ENCODE data around the gene CYP4F8.
"Not testable (repeated sequence)": the region's sequence is repeated elsewhere in the genome, so short reads cannot be mapped to it uniquely, and the experiment has no call there.

CYP4F8 gene

DNA sequence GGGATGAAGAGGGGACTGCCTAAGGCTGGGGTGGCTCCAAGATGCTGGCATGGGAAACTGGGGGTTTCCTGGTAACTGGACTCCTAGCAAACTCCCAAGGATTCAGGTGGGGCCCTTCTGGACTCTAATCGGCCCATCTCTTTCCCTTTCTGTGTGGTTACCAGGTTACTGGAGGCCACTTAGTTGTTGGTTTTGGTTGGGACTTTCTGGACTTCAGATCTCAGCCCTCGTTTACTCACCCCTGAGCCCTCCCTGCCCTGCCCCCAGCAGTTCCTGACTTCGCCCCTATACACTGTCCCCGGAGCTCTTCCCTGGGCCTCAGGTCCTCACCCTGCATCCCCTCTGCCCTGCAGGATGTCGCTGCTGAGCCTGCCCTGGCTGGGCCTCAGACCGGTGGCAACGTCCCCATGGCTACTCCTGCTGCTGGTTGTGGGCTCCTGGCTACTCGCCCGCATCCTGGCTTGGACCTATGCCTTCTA is 58.2 kb downstream of the CYP4F8 start:
- ATAC-seq, result peak; percentile 25; the same call in 2 of the 3 replicates
- TF ChIP-seq, protein P1, sequence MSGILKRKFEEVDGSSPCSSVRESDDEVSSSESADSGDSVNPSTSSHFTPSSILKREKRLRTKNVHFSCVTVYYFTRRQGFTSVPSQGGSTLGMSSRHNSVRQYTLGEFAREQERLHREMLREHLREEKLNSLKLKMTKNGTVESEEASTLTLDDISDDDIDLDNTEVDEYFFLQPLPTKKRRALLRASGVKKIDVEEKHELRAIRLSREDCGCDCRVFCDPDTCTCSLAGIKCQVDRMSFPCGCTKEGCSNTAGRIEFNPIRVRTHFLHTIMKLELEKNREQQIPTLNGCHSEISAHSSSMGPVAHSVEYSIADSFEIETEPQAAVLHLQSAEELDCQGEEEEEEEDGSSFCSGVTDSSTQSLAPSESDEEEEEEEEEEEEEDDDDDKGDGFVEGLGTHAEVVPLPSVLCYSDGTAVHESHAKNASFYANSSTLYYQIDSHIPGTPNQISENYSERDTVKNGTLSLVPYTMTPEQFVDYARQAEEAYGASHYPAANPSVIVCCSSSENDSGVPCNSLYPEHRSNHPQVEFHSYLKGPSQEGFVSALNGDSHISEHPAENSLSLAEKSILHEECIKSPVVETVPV (CRISPR knock-in tag; IDR thresholded peaks at IDR 0.05), result no peak
- TF ChIP-seq ZC3H10 (CRISPR knock-in tag; IDR thresholded peaks at IDR 0.05) (no peak), ZNF565 (CRISPR knock-in tag; conservative IDR thresholded peaks at IDR 0.05; ENCODE audit: low read depth) (no peak), ZFP3 (CRISPR knock-in tag; IDR thresholded peaks at IDR 0.05) (no peak), TOX (CRISPR knock-in tag; IDR thresholded peaks at IDR 0.05; ENCODE audit: borderline replicate concordance) (no peak), OSR1 (CRISPR knock-in tag; IDR thresholded peaks at IDR 0.05) (no peak), ZNF8 (CRISPR knock-in tag; IDR thresholded peaks at IDR 0.05) (no peak), PPARA (CRISPR knock-in tag; IDR thresholded peaks at IDR 0.05; ENCODE audit: borderline replicate concordance) (no peak)
- TF ChIP-seq, protein P2, sequence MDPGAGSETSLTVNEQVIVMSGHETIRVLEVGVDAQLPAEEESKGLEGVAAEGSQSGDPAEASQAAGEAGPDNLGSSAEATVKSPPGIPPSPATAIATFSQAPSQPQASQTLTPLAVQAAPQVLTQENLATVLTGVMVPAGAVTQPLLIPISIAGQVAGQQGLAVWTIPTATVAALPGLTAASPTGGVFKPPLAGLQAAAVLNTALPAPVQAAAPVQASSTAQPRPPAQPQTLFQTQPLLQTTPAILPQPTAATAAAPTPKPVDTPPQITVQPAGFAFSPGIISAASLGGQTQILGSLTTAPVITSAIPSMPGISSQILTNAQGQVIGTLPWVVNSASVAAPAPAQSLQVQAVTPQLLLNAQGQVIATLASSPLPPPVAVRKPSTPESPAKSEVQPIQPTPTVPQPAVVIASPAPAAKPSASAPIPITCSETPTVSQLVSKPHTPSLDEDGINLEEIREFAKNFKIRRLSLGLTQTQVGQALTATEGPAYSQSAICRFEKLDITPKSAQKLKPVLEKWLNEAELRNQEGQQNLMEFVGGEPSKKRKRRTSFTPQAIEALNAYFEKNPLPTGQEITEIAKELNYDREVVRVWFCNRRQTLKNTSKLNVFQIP (CRISPR knock-in tag; IDR thresholded peaks at IDR 0.05; ENCODE audit: borderline replicate concordance, low read depth), result no peak

DNA sequence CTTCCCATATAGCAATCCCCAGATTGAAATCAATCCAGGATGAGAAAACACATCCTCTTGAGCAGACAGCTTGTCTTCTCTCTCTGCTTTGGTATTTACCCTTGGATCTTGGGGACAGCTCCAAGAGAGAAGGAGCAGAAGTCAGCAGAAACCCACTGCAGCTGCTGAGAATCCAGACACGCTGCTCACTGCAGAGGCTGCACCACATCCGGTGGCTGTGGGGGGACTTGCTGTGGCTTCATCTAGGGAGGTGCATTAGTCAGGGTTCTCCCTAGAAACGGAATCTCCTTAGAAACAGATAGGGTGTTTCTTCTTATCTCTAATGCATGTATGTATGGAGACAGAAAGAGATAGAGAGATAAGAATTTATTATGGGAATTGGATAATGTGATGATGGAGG is 60.5 kb downstream of the CYP4F8 start:
- TF ChIP-seq, protein P3, sequence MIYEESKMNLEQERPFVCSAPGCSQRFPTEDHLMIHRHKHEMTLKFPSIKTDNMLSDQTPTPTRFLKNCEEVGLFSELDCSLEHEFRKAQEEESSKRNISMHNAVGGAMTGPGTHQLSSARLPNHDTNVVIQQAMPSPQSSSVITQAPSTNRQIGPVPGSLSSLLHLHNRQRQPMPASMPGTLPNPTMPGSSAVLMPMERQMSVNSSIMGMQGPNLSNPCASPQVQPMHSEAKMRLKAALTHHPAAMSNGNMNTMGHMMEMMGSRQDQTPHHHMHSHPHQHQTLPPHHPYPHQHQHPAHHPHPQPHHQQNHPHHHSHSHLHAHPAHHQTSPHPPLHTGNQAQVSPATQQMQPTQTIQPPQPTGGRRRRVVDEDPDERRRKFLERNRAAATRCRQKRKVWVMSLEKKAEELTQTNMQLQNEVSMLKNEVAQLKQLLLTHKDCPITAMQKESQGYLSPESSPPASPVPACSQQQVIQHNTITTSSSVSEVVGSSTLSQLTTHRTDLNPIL (CRISPR knock-in tag; IDR thresholded peaks at IDR 0.05; ENCODE audit: low read depth), result no peak
- TF ChIP-seq, protein P4, sequence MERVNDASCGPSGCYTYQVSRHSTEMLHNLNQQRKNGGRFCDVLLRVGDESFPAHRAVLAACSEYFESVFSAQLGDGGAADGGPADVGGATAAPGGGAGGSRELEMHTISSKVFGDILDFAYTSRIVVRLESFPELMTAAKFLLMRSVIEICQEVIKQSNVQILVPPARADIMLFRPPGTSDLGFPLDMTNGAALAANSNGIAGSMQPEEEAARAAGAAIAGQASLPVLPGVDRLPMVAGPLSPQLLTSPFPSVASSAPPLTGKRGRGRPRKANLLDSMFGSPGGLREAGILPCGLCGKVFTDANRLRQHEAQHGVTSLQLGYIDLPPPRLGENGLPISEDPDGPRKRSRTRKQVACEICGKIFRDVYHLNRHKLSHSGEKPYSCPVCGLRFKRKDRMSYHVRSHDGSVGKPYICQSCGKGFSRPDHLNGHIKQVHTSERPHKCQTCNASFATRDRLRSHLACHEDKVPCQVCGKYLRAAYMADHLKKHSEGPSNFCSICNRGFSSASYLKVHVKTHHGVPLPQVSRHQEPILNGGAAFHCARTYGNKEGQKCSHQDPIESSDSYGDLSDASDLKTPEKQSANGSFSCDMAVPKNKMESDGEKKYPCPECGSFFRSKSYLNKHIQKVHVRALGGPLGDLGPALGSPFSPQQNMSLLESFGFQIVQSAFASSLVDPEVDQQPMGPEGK (CRISPR knock-in tag; IDR thresholded peaks at IDR 0.05; ENCODE audit: borderline replicate concordance), result no peak
- no peak for TF ChIP-seq TOX (CRISPR knock-in tag; IDR thresholded peaks at IDR 0.05; ENCODE audit: borderline replicate concordance)
- TF ChIP-seq ISL1 (CRISPR knock-in tag; IDR thresholded peaks at IDR 0.05), result no peak
- no peak for TF ChIP-seq ZFP30 (CRISPR knock-in tag; IDR thresholded peaks at IDR 0.05)
- TF ChIP-seq, protein P5, sequence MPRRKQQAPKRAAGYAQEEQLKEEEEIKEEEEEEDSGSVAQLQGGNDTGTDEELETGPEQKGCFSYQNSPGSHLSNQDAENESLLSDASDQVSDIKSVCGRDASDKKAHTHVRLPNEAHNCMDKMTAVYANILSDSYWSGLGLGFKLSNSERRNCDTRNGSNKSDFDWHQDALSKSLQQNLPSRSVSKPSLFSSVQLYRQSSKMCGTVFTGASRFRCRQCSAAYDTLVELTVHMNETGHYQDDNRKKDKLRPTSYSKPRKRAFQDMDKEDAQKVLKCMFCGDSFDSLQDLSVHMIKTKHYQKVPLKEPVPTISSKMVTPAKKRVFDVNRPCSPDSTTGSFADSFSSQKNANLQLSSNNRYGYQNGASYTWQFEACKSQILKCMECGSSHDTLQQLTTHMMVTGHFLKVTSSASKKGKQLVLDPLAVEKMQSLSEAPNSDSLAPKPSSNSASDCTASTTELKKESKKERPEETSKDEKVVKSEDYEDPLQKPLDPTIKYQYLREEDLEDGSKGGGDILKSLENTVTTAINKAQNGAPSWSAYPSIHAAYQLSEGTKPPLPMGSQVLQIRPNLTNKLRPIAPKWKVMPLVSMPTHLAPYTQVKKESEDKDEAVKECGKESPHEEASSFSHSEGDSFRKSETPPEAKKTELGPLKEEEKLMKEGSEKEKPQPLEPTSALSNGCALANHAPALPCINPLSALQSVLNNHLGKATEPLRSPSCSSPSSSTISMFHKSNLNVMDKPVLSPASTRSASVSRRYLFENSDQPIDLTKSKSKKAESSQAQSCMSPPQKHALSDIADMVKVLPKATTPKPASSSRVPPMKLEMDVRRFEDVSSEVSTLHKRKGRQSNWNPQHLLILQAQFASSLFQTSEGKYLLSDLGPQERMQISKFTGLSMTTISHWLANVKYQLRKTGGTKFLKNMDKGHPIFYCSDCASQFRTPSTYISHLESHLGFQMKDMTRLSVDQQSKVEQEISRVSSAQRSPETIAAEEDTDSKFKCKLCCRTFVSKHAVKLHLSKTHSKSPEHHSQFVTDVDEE (CRISPR knock-in tag; IDR thresholded peaks at IDR 0.05), result no peak
- TF ChIP-seq ESRRG (CRISPR knock-in tag; IDR thresholded peaks at IDR 0.05), result no peak
- TF ChIP-seq ZNF8 (CRISPR knock-in tag; IDR thresholded peaks at IDR 0.05), result no peak
- TF ChIP-seq ARNTL (CRISPR knock-in tag; IDR thresholded peaks at IDR 0.05; ENCODE audit: borderline replicate concordance, low read depth), result no peak
- TF ChIP-seq, protein P2 (CRISPR knock-in tag; IDR thresholded peaks at IDR 0.05; ENCODE audit: borderline replicate concordance, low read depth), result no peak
- ATAC-seq, result no peak

DNA sequence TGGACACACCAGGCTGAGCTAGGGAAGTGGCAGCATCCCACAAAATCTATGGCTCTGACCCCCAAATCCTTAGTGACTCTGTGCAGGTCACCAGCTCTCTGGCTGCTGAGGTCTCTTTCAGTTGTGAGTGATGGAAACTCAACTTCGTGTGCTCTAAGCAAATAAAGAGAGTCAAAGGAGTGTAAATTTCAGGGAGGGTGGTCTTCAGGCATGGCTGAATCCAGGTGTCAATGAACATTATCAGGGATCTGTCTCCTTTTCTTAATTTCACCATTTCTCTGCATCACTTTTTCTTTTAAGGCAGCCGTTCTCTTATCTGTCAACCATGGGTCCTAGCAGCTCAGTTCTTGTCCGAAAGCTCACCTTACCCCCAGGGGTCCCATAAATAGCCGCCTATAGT is 64.1 kb downstream of the CYP4F8 start:
- no peak for TF ChIP-seq ARNTL (CRISPR knock-in tag; IDR thresholded peaks at IDR 0.05; ENCODE audit: borderline replicate concordance, low read depth)
- ATAC-seq, result no peak

DNA sequence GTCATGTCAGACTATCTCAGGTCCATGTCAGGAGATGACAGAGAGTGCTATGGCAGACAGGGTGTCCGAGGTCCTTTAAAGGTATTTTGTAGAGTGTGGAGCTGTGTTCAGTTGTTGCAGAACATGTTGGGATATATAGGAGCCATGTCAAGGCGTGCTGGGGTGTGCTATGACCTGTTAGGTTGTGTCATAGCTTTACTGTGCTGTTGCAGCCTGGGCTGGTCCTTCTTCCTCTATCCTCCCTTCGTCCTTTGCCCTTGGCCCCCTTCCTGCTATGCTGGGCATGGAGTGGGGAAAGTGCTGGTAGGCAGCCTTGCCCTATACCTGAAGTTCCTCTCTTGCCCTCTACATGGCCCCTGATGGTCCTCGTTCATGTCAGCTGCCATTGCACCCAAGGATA is 64.8 kb downstream of the CYP4F8 start:
- ATAC-seq, result not testable (repeated sequence)

All from SK-N-SH treated with all-trans-retinoic acid at 6 μM for 48 hours (cell line).